H1 (cell line): ENCODE measurements around the gene CRELD1. TPM values are rescaled to one million over a fixed set of nuclear protein-coding genes. Genes with fewer than 3 reads are reported as not detected.
A peak's percentile ranks its signal among the peaks of the same experiment; 100 is the strongest.

Experiments
- CTCF ChIA-PET: fragments of 300-600 bp; sonication (Branson Sonifier 250); formaldehyde crosslinking; loops from one replicate; lab custom pipeline; 2021; ENCODE audit not compliant: partially characterized antibody; lab: Charles Lee
- POLR2A ChIA-PET: fragments of 300-600 bp; sonication (Branson Sonifier 250); formaldehyde crosslinking; loops from one replicate; lab custom pipeline; 2021; ENCODE audit warnings: inconsistent platforms; ENCODE audit not compliant: partially characterized antibody; lab: Charles Lee
- DNase-seq, 2 experiments: peaks; one replicate each; pipeline versions ENCODE4 v3.0.0 to v3.0.0-alpha.2; 2010 to 2022; ENCODE audit warnings: low spot score in 2 of 2, low read depth in 1 of 2, mixed read lengths in 1 of 2
- FAIRE-seq: peaks from 2 replicates; lab custom pipeline; 2011; peaks lifted over from hg19 to GRCh38; lab: Jason Lieb, UNC
- H2AFZ ChIP-seq: 2 replicates; pipeline ENCODE4 v1.8.1; 2012; ENCODE audit warnings: low read length, inconsistent platforms
- H2AK5ac ChIP-seq: 2 replicates; pipeline ENCODE4 v1.6.1; 2013; ENCODE audit warnings: low read depth, low read length
- H2BK120ac ChIP-seq: replicated peaks from 2 replicates; pipeline ENCODE3; 2013; ENCODE audit warnings: low read depth, low read length, inconsistent platforms
- H2BK12ac ChIP-seq: 2 replicates; pipeline ENCODE4 v1.6.1; 2013; ENCODE audit warnings: low read depth, low read length
- H2BK15ac ChIP-seq: 2 replicates; pipeline ENCODE4 v1.6.1; 2013; ENCODE audit warnings: low read length
- H2BK20ac ChIP-seq: 2 replicates; pipeline ENCODE4 v1.6.1; 2013; ENCODE audit warnings: low read length
- H2BK5ac ChIP-seq: 2 replicates; pipeline ENCODE4 v1.6.1; 2013; ENCODE audit warnings: low read depth, low read length
- H3K14ac ChIP-seq: 2 replicates; pipeline ENCODE4 v1.6.1; 2013; ENCODE audit warnings: inconsistent platforms; ENCODE audit not compliant: insufficient read length
- H3K18ac ChIP-seq: 2 replicates; pipeline ENCODE4 v1.6.1; 2013; ENCODE audit warnings: low read length; ENCODE audit errors: extremely low read depth
- H3K23ac ChIP-seq: 2 replicates; pipeline ENCODE4 v1.6.1; 2013; ENCODE audit warnings: inconsistent platforms; ENCODE audit not compliant: insufficient read length
- H3K23me2 ChIP-seq: 2 replicates; pipeline ENCODE4 v1.6.1; 2013; ENCODE audit warnings: low read depth, low read length
- H3K27ac ChIP-seq: 2 replicates; pipeline ENCODE4 v1.6.1; 2011; ENCODE audit warnings: low read depth, low read length, inconsistent platforms
- H3K27me3 ChIP-seq, 4 experiments: replicated peaks in 1 of 4; 1 replicate in 1 of 4; 2 replicates in 3 of 4; pipeline versions ENCODE4 v1.6.1 to v1.8.1; 2011 to 2013; ENCODE audit warnings: low read length in 3 of 4, mild to moderate bottlenecking in 3 of 4, inconsistent platforms in 2 of 4, mixed read lengths in 2 of 4, moderate library complexity in 1 of 4; ENCODE audit not compliant: control insufficient read depth in 3 of 4, insufficient read depth in 3 of 4; ENCODE audit errors: extremely low read depth in 1 of 4
- H3K36me3 ChIP-seq, 4 experiments: 2 replicates each; pipeline versions ENCODE4 v1.6.1 to v1.8.1; 2011 to 2013; ENCODE audit warnings: mild to moderate bottlenecking in 4 of 4, low read length in 3 of 4, moderate library complexity in 2 of 4, control low read depth in 1 of 4, inconsistent platforms in 1 of 4; ENCODE audit not compliant: insufficient read depth in 4 of 4, control insufficient read depth in 2 of 4
- H3K4ac ChIP-seq: replicated peaks from 2 replicates; pipeline ENCODE3; 2013; ENCODE audit warnings: low read length, low read depth, mixed read lengths, inconsistent platforms; ENCODE audit not compliant: insufficient read length
- H3K4me1 ChIP-seq, 4 experiments: replicated peaks in 1 of 4; 1 replicate in 1 of 4; 2 replicates in 3 of 4; pipeline versions ENCODE4 v1.6.1 to v1.8.1; 2011 to 2013; ENCODE audit warnings: low read length in 3 of 4, inconsistent platforms in 2 of 4, mixed read lengths in 1 of 4; ENCODE audit not compliant: insufficient read depth in 4 of 4, control insufficient read depth in 3 of 4
- H3K4me2 ChIP-seq, 2 experiments: 2 replicates each; pipeline versions ENCODE4 v1.6.1 to v1.8.1; 2011 to 2013; ENCODE audit warnings: low read depth in 2 of 2, low read length in 2 of 2, control low read depth in 1 of 2, inconsistent platforms in 1 of 2, mild to moderate bottlenecking in 1 of 2; ENCODE audit not compliant: insufficient read depth in 1 of 2
- H3K4me3 ChIP-seq, 4 experiments: fragments of 200-600, 300-600 bp in 1 of 4; sonication (generic), shearing (Covaris generic), sonication (Bioruptor Twin) in 1 of 4; 2 replicates each; pipeline versions ENCODE4 v1.5.1 to v1.8.1; 2011 to 2016; ENCODE audit warnings: low read length in 4 of 4, low read depth in 3 of 4, control low read depth in 2 of 4, inconsistent platforms in 2 of 4, mild to moderate bottlenecking in 2 of 4, mixed read lengths in 1 of 4, moderate library complexity in 1 of 4; ENCODE audit not compliant: insufficient read depth in 2 of 4; ENCODE audit errors: extremely low read depth in 1 of 4
- H3K56ac ChIP-seq: replicated peaks from 2 replicates; pipeline ENCODE3; 2013; ENCODE audit warnings: low read depth, mild to moderate bottlenecking, mixed read lengths, low read length, inconsistent platforms; ENCODE audit not compliant: insufficient read length
- H3K79me1 ChIP-seq: 2 replicates; pipeline ENCODE4 v1.6.1; 2013; ENCODE audit warnings: low read depth, low read length, control low read depth
- H3K79me2 ChIP-seq, 2 experiments: 2 replicates each; pipeline versions ENCODE4 v1.6.1 to v1.8.1; 2012 to 2013; ENCODE audit warnings: low read length in 2 of 2, mild to moderate bottlenecking in 2 of 2, inconsistent platforms in 1 of 2; ENCODE audit not compliant: insufficient read depth in 2 of 2, control insufficient read depth in 1 of 2
- H3K9ac ChIP-seq, 4 experiments: replicated peaks in 1 of 4; 1 replicate in 1 of 4; 2 replicates in 3 of 4; pipeline versions ENCODE4 v1.6.1 to v1.8.1; 2011 to 2013; ENCODE audit warnings: low read depth in 3 of 4, low read length in 3 of 4, control low read depth in 2 of 4, mild to moderate bottlenecking in 2 of 4, moderate library complexity in 2 of 4, inconsistent platforms in 1 of 4; ENCODE audit errors: extremely low read depth in 1 of 4
- H3K9me3 ChIP-seq, 2 experiments: 2 replicates each; pipeline versions ENCODE4 v1.6.1 to v1.8.1; 2012 to 2013; ENCODE audit warnings: mild to moderate bottlenecking in 2 of 2, moderate library complexity in 2 of 2, control low read depth in 1 of 2, inconsistent platforms in 1 of 2, low read depth in 1 of 2, low read length in 1 of 2, mixed read lengths in 1 of 2; ENCODE audit not compliant: insufficient read depth in 2 of 2
- H4K20me1 ChIP-seq, 2 experiments: replicated peaks in 1 of 2; 2 replicates each; pipeline versions ENCODE3 to v1.8.1; 2011 to 2013; ENCODE audit warnings: inconsistent platforms in 2 of 2, low read length in 2 of 2, mild to moderate bottlenecking in 1 of 2; ENCODE audit not compliant: insufficient read depth in 2 of 2, control insufficient read depth in 1 of 2
- H4K5ac ChIP-seq: 2 replicates; pipeline ENCODE4 v1.6.1; 2013; ENCODE audit warnings: low read length, low read depth, mixed read lengths, inconsistent platforms; ENCODE audit not compliant: insufficient read length
- H4K8ac ChIP-seq: 2 replicates; pipeline ENCODE4 v1.8.0; 2013; ENCODE audit warnings: mild to moderate bottlenecking, moderate library complexity, low read length, inconsistent platforms; ENCODE audit not compliant: insufficient read depth; ENCODE audit errors: extremely low read depth
- H4K91ac ChIP-seq: replicated peaks from 2 replicates; pipeline ENCODE3; 2013; ENCODE audit warnings: low read length, mixed read lengths, inconsistent platforms; ENCODE audit not compliant: insufficient read length
- E2F6 ChIP-seq: IDR thresholded peaks from 2 replicates; pipeline ENCODE4 v1.6.1; 2012; ENCODE audit warnings: inconsistent platforms
- KDM5A ChIP-seq: fragments of 200-600 bp; IDR thresholded peaks from 2 replicates; pipeline ENCODE4 v1.7.1; 2012; ENCODE audit warnings: mild to moderate bottlenecking, low read length, inconsistent platforms, mixed read lengths
- MAFK ChIP-seq: IDR thresholded peaks from 2 replicates; pipeline ENCODE4 v1.6.1; 2012; ENCODE audit warnings: low read depth, mild to moderate bottlenecking, improper control_type of control experiment, low read length
- MAX ChIP-seq: IDR thresholded peaks from 2 replicates; pipeline ENCODE4 v1.6.1; 2012; ENCODE audit warnings: inconsistent platforms
- RBBP5 ChIP-seq: IDR thresholded peaks from 2 replicates; pipeline ENCODE4 v1.7.1; 2012; ENCODE audit warnings: low read depth, mild to moderate bottlenecking, inconsistent platforms, low read length, moderate library complexity, borderline replicate concordance
- RNF2 ChIP-seq: fragments of 200-900, 300-1000 bp; sonication (generic); IDR thresholded peaks from 2 replicates; pipeline ENCODE4 v1.7.1; 2016; ENCODE audit warnings: borderline replicate concordance, low read depth, mild to moderate bottlenecking, antibody characterized with exemption, low read length; ENCODE audit not compliant: poor library complexity, severe bottlenecking; ENCODE audit errors: missing control alignments
- TAF1 ChIP-seq: IDR thresholded peaks from 2 replicates; pipeline ENCODE4 v1.6.1; 2011; ENCODE audit warnings: mild to moderate bottlenecking, low read depth, low read length
- TAF7 ChIP-seq: optimal IDR thresholded peaks from 2 replicates; pipeline ENCODE3; 2011; ENCODE audit warnings: low read depth, mild to moderate bottlenecking, inconsistent platforms, low read length, moderate library complexity, borderline replicate concordance
- WGBS, 2 experiments: shearing (Covaris generic) in 1 of 2; methylation state at CpG; one replicate each; pipeline versions ENCODE4 v1.1.6 to v1.1.7; 2013 to 2015; ENCODE audit warnings: low lambda C conversion rate in 2 of 2, mixed read lengths in 2 of 2, inconsistent platforms in 1 of 2, low coverage in 1 of 2, missing lambda C conversion rate in 1 of 2; ENCODE audit not compliant: insufficient replicate concordance in 2 of 2, insufficient coverage in 1 of 2, insufficient read length in 1 of 2; ENCODE audit errors: extremely low coverage in 1 of 2, missing lambda C conversion rate in 1 of 2; 5-methylcytosine and 5-hydroxymethylcytosine counted together
- polyA plus RNA-seq, 7 experiments: library from polyadenylated mRNA; depleted of rRNA in 3 of 7; stranded (reverse) in 5 of 7; unstranded in 2 of 7; fragments of >200 nt in 5 of 7; fragments of 200-250 nt in 2 of 7; gene quantifications; 1 replicate in 5 of 7; 2 replicates in 1 of 7; 4 replicates in 1 of 7; pipeline versions ENCODE4 v1.2.1 to v1.2.3, GENCODE V29; 2011 to 2013; ENCODE audit warnings: missing spikeins in 2 of 7, mixed read lengths in 2 of 7
- total RNA-seq: library from RNA; stranded (reverse); fragmentation: NEBNext Ultra II Directional; extraction: Animal tissue kit (Norgen Biotek cat#: 25700); gene quantifications from 2 replicates; pipeline ENCODE4 v1.2.1, GENCODE V29; 2021

CRELD1 gene
- total and polyA plus RNA-seq, 2 of the 8 experiments (the other 6 are each of a cell fraction or from before 2014, with no cell fraction given), result 12.9 to 15.1 TPM

- Histone ChIP-seq H4K20me1 (peaks cover 0 to 2% of the 10 kb centered on the region in 2 experiments), H2BK120ac (no peak overlapping the region), H2BK12ac (no peak overlapping the region), H3K27ac (no peak overlapping the region), H3K27me3 (no peaks in the 10 kb centered on the region), H3K4me2 (peak overlapping the region; percentile 78 to 97), H3K23ac (no peak overlapping the region), H3K56ac (peak overlapping the region; percentile 21), H3K4me1 (peaks cover 0 to 8% (median 4%) of the 10 kb centered on the region in 4 experiments; a peak in 5 of 7 replicates), H2BK15ac (no peak overlapping the region), H3K23me2 (peaks cover 18% of the 10 kb centered on the region; the same call in 1 of the 2 replicates), H3K79me2 (no peaks in the 10 kb centered on the region), H4K5ac (peak overlapping the region; percentile 84), H4K91ac (peak overlapping the region; percentile 72), H2BK5ac (peak overlapping the region; percentile 52; the same call in 1 of the 2 replicates), H3K18ac (peak overlapping the region; percentile 95), H2BK20ac (no peak overlapping the region), H2AK5ac (no peak overlapping the region; the same call in 1 of the 2 replicates), H3K14ac (no peak overlapping the region), H3K9me3 (no peaks in the 10 kb centered on the region), H3K4me3 (peak overlapping the region; percentile 42 to 69 (median 51)), H3K36me3 (peaks cover 0 to 3% (median under 1%) of the 10 kb centered on the region in 4 experiments; a peak in 4 of 8 replicates), H3K4ac (no peak overlapping the region), H4K8ac (peak overlapping the region; percentile 89), H3K79me1 (no peaks in the 10 kb centered on the region), H2AFZ (peak overlapping the region; percentile 28; the same call in 1 of the 2 replicates), H3K9ac (peak overlapping the region in 3 of 4 experiments; percentile 10 to 44 (median 34); a peak in 4 of 7 replicates)
- DNase-seq (peak; percentile 70 to 89), FAIRE-seq (no peak)
- ChIA-PET CTCF (interaction anchor here (0.5 to 5.2 kb wide), 52 partner anchors 8 to 318 kb away, joined by 3 to 86 read pairs (median 4); partner anchors contain the start of genes CRELD1, FANCD2, IL17RC and IL17RE), POLR2A (interaction anchor here (0.6 to 2.9 kb wide), 37 partner anchors 9 to 583 kb away, joined by 3 to 43 read pairs (median 4); partner anchors contain the start of genes ARPC4, CRELD1, EMC3 and FANCD2)
- WGBS, 2 experiments, result 3% methylated on average over 80 of the region's 90 CpGs; no CpG with 5 or more reads in 1 of the 2 experiments
- TF ChIP-seq MAX, result peak; percentile 76
- no peak for TF ChIP-seq RNF2
- TF ChIP-seq TAF1, result peak; percentile 47
- peak; percentile 22 for TF ChIP-seq E2F6
- no peak; the same call in 1 of the 2 replicates for TF ChIP-seq KDM5A
- no peak for TF ChIP-seq MAFK
- peak; percentile 47 for TF ChIP-seq TAF7
- TF ChIP-seq RBBP5, result no peak
These were observed 12.7 kb downstream of the CRELD1 start for GRCh38 chr3:9946112-9947024.
